WTC11 (cell line): ENCODE results near the gene N4BP2L1. TPM values are rescaled to one million over a fixed set of nuclear protein-coding genes. Genes with fewer than 3 reads are reported as not detected.
"Not testable (repeated sequence)": the region's sequence is repeated elsewhere in the genome, so short reads cannot be mapped to it uniquely, and the experiment has no call there.

Source experiments
- ATAC-seq: fragments of 200-7000 bp; cut with Tn5 transposase; 2 replicates; pipeline ENCODE4 v1.10.0; 2021; ENCODE audit warnings: mild to moderate bottlenecking, moderate library complexity
- CTCF ChIA-PET: fragments of 300-600 bp; sonication (Branson Sonifier 250); formaldehyde crosslinking; loops from one replicate; lab custom pipeline; 2021; ENCODE audit warnings: antibody characterized with exemption; lab: Charles Lee
- POLR2A ChIA-PET: fragments of 350-600 bp; sonication (Branson Sonifier 250); formaldehyde crosslinking; loops from one replicate; lab custom pipeline; 2021; ENCODE audit warnings: antibody characterized with exemption; lab: Charles Lee
- DNase-seq: peaks from one replicate; pipeline ENCODE4 v3.0.0; 2021; ENCODE audit warnings: low spot score
- H3K27ac Mint-ChIP-seq: 2 replicates; pipeline ENCODE4 v1.8.0; 2021; ENCODE audit warnings: mixed read lengths
- H3K27me3 Mint-ChIP-seq: 2 replicates; pipeline ENCODE4 v1.8.0; 2021; ENCODE audit warnings: low read depth, mild to moderate bottlenecking, moderate library complexity, mixed read lengths
- H3K36me3 Mint-ChIP-seq: 2 replicates; pipeline ENCODE4 v1.8.0; 2021; ENCODE audit warnings: mixed read lengths
- H3K4me1 Mint-ChIP-seq: 2 replicates; pipeline ENCODE4 v1.8.0; 2022; ENCODE audit warnings: mixed read lengths
- H3K4me3 Mint-ChIP-seq: 2 replicates; pipeline ENCODE4 v1.8.0; 2021; ENCODE audit warnings: mild to moderate bottlenecking, moderate library complexity, mixed read lengths
- H3K9me3 Mint-ChIP-seq: 2 replicates; pipeline ENCODE4 v1.8.0; 2021; ENCODE audit warnings: mixed read lengths
- CREB1 ChIP-seq: sonication (generic); formaldehyde crosslinking; IDR thresholded peaks from 2 replicates; pipeline ENCODE4 v1.8.0; 2023; ENCODE audit warnings: mild to moderate bottlenecking, missing genetic modification reagents
- CREM ChIP-seq: sonication (generic); formaldehyde crosslinking; IDR thresholded peaks from 2 replicates; pipeline ENCODE4 v1.8.1; 2022; ENCODE audit warnings: mild to moderate bottlenecking, missing genetic modification reagents, moderate library complexity
- EMX1 ChIP-seq: fragments of 250-450 bp; sonication (Bioruptor Pico); IDR thresholded peaks from 2 replicates; pipeline ENCODE4 v1.8.0; 2021; ENCODE audit warnings: mild to moderate bottlenecking
- FOXJ3 ChIP-seq: sonication (generic); formaldehyde crosslinking; IDR thresholded peaks from 2 replicates; pipeline ENCODE4 v1.9.0; 2021; ENCODE audit warnings: missing genetic modification reagents, mild to moderate bottlenecking, borderline replicate concordance
- GABPB1 ChIP-seq: sonication (generic); formaldehyde crosslinking; IDR thresholded peaks from 2 replicates; pipeline ENCODE4 v1.8.1; 2023; ENCODE audit warnings: mild to moderate bottlenecking, missing genetic modification reagents
- NR2C2 ChIP-seq: sonication (generic); formaldehyde crosslinking; IDR thresholded peaks from 2 replicates; pipeline ENCODE4 v1.8.0; 2022; ENCODE audit warnings: mild to moderate bottlenecking, missing genetic modification reagents
- RELA ChIP-seq: sonication (generic); formaldehyde crosslinking; IDR thresholded peaks from 2 replicates; pipeline ENCODE4 v1.8.1; 2022; ENCODE audit warnings: missing genetic modification reagents, mild to moderate bottlenecking, borderline replicate concordance
- TP53 ChIP-seq: sonication (generic); formaldehyde crosslinking; IDR thresholded peaks from 2 replicates; pipeline ENCODE4 v1.8.1; 2023; ENCODE audit warnings: mild to moderate bottlenecking, missing genetic modification reagents
- ZNF396 ChIP-seq: fragments of 250-450 bp; sonication (Bioruptor Pico); IDR thresholded peaks from 2 replicates; pipeline ENCODE4 v1.8.0; 2021; ENCODE audit warnings: mild to moderate bottlenecking, moderate library complexity, borderline replicate concordance
- total RNA-seq: library from RNA; stranded (reverse); gene quantifications from 3 replicates; pipeline ENCODE4 v1.2.3, GENCODE V29; 2021
- TF ChIP-seq, protein P1 (sequence below): sonication (generic); formaldehyde crosslinking; IDR thresholded peaks from 2 replicates; pipeline ENCODE4 v1.8.1; 2023; ENCODE audit warnings: mild to moderate bottlenecking, missing genetic modification reagents, borderline replicate concordance
- TF ChIP-seq, protein P2 (sequence below): sonication (generic); formaldehyde crosslinking; IDR thresholded peaks from 2 replicates; pipeline ENCODE4 v1.8.1; 2023; ENCODE audit warnings: mild to moderate bottlenecking, missing genetic modification reagents, moderate library complexity
- TF ChIP-seq, protein P3 (sequence below): sonication (generic); formaldehyde crosslinking; conservative IDR thresholded peaks from 2 replicates; pipeline ENCODE4 v1.8.1; 2022; ENCODE audit warnings: mild to moderate bottlenecking, missing genetic modification reagents
- TF ChIP-seq, protein P4 (sequence below): sonication (generic); formaldehyde crosslinking; IDR thresholded peaks from 2 replicates; pipeline ENCODE4 v1.8.0; 2023; ENCODE audit warnings: missing genetic modification reagents
- TF ChIP-seq, protein P5 (sequence below): sonication (generic); formaldehyde crosslinking; IDR thresholded peaks from 2 replicates; pipeline ENCODE4 v1.8.0; 2022; ENCODE audit warnings: mild to moderate bottlenecking, missing genetic modification reagents
- TF ChIP-seq, protein P6 (sequence below): fragments of 250-450 bp; sonication (Bioruptor Pico); IDR thresholded peaks from 2 replicates; pipeline ENCODE4 v1.8.0; 2021; ENCODE audit warnings: mild to moderate bottlenecking
- TF ChIP-seq, protein P7 (sequence below): fragments of 250-450 bp; sonication (Bioruptor Pico); IDR thresholded peaks from 2 replicates; pipeline ENCODE4 v1.9.0; 2021; ENCODE audit warnings: mild to moderate bottlenecking, borderline replicate concordance

The N4BP2L1 gene
- total RNA-seq, 1 experiment from 2014 or later = 3.8 TPM

DNA sequence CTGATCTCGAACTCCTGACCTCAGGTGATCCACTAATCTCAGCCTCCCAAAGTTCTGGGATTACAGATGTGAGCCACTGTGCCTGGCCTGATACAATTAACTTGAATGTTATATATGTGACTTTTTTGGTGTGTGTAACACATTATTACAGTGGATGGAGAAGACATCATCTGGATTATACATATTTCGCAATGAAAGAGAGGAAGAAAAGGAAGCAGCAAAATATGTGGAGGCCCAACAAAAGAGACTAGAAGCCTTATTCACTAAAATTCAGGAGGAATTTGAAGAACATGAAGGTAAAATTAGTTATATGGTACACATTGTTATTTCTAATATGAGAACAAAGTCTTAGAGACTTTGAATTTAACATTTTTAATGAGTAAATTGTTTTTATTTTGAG, 57.1 kb downstream of the N4BP2L1 start:
- Mint-ChIP-seq H3K4me1 (no peaks in the 10 kb centered on the region), H3K9me3 (peaks cover 22% of the 10 kb centered on the region), H3K4me3 (no peak overlapping the region), H3K27ac (no peak overlapping the region), H3K36me3 (peaks cover 46% of the 10 kb centered on the region), H3K27me3 (no peaks in the 10 kb centered on the region)
- CTCF ChIA-PET = no interaction called here
- POLR2A ChIA-PET = no interaction called here
- no peak for DNase-seq
- TF ChIP-seq, protein P1, sequence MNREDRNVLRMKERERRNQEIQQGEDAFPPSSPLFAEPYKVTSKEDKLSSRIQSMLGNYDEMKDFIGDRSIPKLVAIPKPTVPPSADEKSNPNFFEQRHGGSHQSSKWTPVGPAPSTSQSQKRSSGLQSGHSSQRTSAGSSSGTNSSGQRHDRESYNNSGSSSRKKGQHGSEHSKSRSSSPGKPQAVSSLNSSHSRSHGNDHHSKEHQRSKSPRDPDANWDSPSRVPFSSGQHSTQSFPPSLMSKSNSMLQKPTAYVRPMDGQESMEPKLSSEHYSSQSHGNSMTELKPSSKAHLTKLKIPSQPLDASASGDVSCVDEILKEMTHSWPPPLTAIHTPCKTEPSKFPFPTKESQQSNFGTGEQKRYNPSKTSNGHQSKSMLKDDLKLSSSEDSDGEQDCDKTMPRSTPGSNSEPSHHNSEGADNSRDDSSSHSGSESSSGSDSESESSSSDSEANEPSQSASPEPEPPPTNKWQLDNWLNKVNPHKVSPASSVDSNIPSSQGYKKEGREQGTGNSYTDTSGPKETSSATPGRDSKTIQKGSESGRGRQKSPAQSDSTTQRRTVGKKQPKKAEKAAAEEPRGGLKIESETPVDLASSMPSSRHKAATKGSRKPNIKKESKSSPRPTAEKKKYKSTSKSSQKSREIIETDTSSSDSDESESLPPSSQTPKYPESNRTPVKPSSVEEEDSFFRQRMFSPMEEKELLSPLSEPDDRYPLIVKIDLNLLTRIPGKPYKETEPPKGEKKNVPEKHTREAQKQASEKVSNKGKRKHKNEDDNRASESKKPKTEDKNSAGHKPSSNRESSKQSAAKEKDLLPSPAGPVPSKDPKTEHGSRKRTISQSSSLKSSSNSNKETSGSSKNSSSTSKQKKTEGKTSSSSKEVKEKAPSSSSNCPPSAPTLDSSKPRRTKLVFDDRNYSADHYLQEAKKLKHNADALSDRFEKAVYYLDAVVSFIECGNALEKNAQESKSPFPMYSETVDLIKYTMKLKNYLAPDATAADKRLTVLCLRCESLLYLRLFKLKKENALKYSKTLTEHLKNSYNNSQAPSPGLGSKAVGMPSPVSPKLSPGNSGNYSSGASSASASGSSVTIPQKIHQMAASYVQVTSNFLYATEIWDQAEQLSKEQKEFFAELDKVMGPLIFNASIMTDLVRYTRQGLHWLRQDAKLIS (CRISPR knock-in tag) = no peak
- TF ChIP-seq ZNF396 (CRISPR knock-in tag) = no peak
- no peak for TF ChIP-seq NR2C2
- TF ChIP-seq, protein P2, sequence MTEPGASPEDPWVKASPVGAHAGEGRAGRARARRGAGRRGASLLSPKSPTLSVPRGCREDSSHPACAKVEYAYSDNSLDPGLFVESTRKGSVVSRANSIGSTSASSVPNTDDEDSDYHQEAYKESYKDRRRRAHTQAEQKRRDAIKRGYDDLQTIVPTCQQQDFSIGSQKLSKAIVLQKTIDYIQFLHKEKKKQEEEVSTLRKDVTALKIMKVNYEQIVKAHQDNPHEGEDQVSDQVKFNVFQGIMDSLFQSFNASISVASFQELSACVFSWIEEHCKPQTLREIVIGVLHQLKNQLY = no peak
- TF ChIP-seq, protein P3, sequence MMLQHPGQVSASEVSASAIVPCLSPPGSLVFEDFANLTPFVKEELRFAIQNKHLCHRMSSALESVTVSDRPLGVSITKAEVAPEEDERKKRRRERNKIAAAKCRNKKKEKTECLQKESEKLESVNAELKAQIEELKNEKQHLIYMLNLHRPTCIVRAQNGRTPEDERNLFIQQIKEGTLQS (CRISPR knock-in tag) = no peak
- TF ChIP-seq, protein P4, sequence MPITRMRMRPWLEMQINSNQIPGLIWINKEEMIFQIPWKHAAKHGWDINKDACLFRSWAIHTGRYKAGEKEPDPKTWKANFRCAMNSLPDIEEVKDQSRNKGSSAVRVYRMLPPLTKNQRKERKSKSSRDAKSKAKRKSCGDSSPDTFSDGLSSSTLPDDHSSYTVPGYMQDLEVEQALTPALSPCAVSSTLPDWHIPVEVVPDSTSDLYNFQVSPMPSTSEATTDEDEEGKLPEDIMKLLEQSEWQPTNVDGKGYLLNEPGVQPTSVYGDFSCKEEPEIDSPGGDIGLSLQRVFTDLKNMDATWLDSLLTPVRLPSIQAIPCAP (CRISPR knock-in tag) = no peak
- no peak for TF ChIP-seq CREB1 (CRISPR knock-in tag)
- TF ChIP-seq CREM = no peak
- no peak for TF ChIP-seq TP53 (CRISPR knock-in tag)
- TF ChIP-seq, protein P5, sequence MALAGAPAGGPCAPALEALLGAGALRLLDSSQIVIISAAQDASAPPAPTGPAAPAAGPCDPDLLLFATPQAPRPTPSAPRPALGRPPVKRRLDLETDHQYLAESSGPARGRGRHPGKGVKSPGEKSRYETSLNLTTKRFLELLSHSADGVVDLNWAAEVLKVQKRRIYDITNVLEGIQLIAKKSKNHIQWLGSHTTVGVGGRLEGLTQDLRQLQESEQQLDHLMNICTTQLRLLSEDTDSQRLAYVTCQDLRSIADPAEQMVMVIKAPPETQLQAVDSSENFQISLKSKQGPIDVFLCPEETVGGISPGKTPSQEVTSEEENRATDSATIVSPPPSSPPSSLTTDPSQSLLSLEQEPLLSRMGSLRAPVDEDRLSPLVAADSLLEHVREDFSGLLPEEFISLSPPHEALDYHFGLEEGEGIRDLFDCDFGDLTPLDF (CRISPR knock-in tag) = no peak
- TF ChIP-seq EMX1 (CRISPR knock-in tag) = no peak
- TF ChIP-seq RELA (CRISPR knock-in tag) = no peak
- TF ChIP-seq, protein P6, sequence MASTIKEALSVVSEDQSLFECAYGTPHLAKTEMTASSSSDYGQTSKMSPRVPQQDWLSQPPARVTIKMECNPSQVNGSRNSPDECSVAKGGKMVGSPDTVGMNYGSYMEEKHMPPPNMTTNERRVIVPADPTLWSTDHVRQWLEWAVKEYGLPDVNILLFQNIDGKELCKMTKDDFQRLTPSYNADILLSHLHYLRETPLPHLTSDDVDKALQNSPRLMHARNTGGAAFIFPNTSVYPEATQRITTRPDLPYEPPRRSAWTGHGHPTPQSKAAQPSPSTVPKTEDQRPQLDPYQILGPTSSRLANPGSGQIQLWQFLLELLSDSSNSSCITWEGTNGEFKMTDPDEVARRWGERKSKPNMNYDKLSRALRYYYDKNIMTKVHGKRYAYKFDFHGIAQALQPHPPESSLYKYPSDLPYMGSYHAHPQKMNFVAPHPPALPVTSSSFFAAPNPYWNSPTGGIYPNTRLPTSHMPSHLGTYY = no peak
- ATAC-seq = no peak

DNA sequence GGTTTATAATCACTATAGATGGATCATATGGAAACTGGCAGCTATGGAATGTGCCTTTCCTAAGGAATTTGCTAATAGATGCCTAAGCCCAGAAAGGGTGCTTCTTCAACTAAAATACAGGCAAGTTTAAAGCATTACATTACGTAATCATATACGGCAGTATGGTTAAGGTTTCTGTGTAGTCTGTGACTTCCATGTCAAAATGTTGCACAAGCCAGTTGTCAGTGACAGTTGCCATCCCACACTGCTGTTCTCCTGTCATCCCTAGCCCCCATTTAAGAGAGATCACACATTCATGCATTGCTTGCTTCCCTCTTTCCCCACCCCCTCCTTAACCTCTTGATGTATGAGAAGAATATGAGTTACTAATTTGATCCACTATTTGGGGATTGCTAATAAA, 65.4 kb downstream of the N4BP2L1 start:
- H3K9me3 Mint-ChIP-seq = no peaks in the 10 kb centered on the region
- H3K4me1 Mint-ChIP-seq = peaks cover 7% of the 10 kb centered on the region
- H3K4me3 Mint-ChIP-seq = no peak overlapping the region
- H3K27ac Mint-ChIP-seq = no peak overlapping the region
- TF ChIP-seq, protein P1 (CRISPR knock-in tag) = no peak
- TF ChIP-seq, protein P7, sequence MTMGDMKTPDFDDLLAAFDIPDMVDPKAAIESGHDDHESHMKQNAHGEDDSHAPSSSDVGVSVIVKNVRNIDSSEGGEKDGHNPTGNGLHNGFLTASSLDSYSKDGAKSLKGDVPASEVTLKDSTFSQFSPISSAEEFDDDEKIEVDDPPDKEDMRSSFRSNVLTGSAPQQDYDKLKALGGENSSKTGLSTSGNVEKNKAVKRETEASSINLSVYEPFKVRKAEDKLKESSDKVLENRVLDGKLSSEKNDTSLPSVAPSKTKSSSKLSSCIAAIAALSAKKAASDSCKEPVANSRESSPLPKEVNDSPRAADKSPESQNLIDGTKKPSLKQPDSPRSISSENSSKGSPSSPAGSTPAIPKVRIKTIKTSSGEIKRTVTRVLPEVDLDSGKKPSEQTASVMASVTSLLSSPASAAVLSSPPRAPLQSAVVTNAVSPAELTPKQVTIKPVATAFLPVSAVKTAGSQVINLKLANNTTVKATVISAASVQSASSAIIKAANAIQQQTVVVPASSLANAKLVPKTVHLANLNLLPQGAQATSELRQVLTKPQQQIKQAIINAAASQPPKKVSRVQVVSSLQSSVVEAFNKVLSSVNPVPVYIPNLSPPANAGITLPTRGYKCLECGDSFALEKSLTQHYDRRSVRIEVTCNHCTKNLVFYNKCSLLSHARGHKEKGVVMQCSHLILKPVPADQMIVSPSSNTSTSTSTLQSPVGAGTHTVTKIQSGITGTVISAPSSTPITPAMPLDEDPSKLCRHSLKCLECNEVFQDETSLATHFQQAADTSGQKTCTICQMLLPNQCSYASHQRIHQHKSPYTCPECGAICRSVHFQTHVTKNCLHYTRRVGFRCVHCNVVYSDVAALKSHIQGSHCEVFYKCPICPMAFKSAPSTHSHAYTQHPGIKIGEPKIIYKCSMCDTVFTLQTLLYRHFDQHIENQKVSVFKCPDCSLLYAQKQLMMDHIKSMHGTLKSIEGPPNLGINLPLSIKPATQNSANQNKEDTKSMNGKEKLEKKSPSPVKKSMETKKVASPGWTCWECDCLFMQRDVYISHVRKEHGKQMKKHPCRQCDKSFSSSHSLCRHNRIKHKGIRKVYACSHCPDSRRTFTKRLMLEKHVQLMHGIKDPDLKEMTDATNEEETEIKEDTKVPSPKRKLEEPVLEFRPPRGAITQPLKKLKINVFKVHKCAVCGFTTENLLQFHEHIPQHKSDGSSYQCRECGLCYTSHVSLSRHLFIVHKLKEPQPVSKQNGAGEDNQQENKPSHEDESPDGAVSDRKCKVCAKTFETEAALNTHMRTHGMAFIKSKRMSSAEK = no peak
- TF ChIP-seq GABPB1 (CRISPR knock-in tag) = no peak
- TF ChIP-seq FOXJ3 (CRISPR knock-in tag) = no peak
- TF ChIP-seq, all 79 proteins: peak for 0
- ChIA-PET POLR2A (no interaction called here), CTCF (no interaction called here)
- Mint-ChIP-seq H3K27me3 (no peaks in the 10 kb centered on the region), H3K36me3 (peaks cover 27% of the 10 kb centered on the region)
- DNase-seq (no peak), ATAC-seq (no peak)

DNA sequence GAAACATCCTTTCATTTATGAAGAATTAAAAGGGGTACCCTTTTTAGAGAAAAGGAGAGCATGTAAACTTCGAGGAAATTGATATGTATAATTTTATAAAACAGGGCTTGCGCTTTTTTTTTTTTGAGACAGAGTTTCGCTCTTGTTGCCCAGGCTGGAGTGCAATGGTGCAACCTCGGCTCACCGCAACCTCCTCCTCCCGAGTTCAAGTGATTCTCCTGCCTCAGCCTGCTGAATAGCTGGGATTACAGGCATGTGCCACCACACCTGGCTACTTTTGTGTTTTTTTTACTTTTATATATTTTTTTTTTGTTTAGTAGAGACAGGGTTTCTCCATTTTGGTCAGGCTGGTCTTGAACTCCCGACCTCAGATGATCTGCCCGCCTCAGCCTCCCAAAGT, 72.0 kb downstream of the N4BP2L1 start:
- POLR2A ChIA-PET, DNase-seq, H3K27me3 Mint-ChIP-seq, H3K9me3 Mint-ChIP-seq, H3K4me3 Mint-ChIP-seq, ATAC-seq, H3K27ac Mint-ChIP-seq: not testable (repeated sequence)
- peaks cover 13% of the 10 kb centered on the region for H3K4me1 Mint-ChIP-seq
- H3K36me3 Mint-ChIP-seq = peaks cover 22% of the 10 kb centered on the region
- CTCF ChIA-PET = interaction anchor here (0.7 kb wide), 1 partner anchor 11 kb away, joined by 4 read pairs; no protein-coding TSS in a partner anchor
